ENCODE results near the gene LGALS13.

The LGALS13 gene

GRCh38 chr19:39602224-39602623, at the start of gene LGALS13:
Gene LGALS13 (plus strand): TSS chr19:39602524. CDS start chr19:39602569, 45 bp downstream.
- Histone ChIP-seq H3K36me3 (ENCODE audit: control insufficient read depth, insufficient read depth, low read length) (no peaks in the 10 kb centered on the region), H3K27me3 (ENCODE audit: control insufficient read depth, insufficient read depth, low read length) (peaks cover 3% of the 10 kb centered on the region), H3K4me1 (ENCODE audit: control insufficient read depth, insufficient read depth, low read length) (no peaks in the 10 kb centered on the region), H3K9ac (ENCODE audit: low read length) (no peak within 1 kb of the TSS), H3K27ac (ENCODE audit: low read depth, low read length) (no peak within 1 kb of the TSS), H3K4me3 (ENCODE audit: low read length) (no peak within 1 kb of the TSS)

- H3K4me3 ChIP-seq (ENCODE audit: low read length): no peak overlapping the region
- no peak overlapping the region for H3K9ac ChIP-seq (ENCODE audit: low read length)
- peaks cover 2% of the 10 kb centered on the region for H3K4me1 ChIP-seq (ENCODE audit: control insufficient read depth, insufficient read depth, low read length)
- H3K27me3 ChIP-seq (ENCODE audit: control insufficient read depth, insufficient read depth, low read length): no peaks in the 10 kb centered on the region
- no peak overlapping the region for H3K27ac ChIP-seq (ENCODE audit: low read depth, low read length)
- H3K36me3 ChIP-seq (ENCODE audit: control insufficient read depth, insufficient read depth, low read length): no peaks in the 10 kb centered on the region
Measured at GRCh38 chr19:39553082-39553652, 49.2 kb upstream of the LGALS13 start.

- no peak overlapping the region for H3K4me3 ChIP-seq (ENCODE audit: low read length)
- H3K27me3 ChIP-seq (ENCODE audit: control insufficient read depth, insufficient read depth, low read length): no peaks in the 10 kb centered on the region
- no peak overlapping the region for H3K9ac ChIP-seq (ENCODE audit: low read length)
- peaks cover 2% of the 10 kb centered on the region for H3K4me1 ChIP-seq (ENCODE audit: control insufficient read depth, insufficient read depth, low read length)
- H3K27ac ChIP-seq (ENCODE audit: low read depth, low read length): no peak overlapping the region
- no peaks in the 10 kb centered on the region for H3K36me3 ChIP-seq (ENCODE audit: control insufficient read depth, insufficient read depth, low read length)
Measured at GRCh38 chr19:39554701-39555311, 47.5 kb upstream of the LGALS13 start.

- no peak overlapping the region for H3K27ac ChIP-seq (ENCODE audit: low read depth, low read length)
Measured at GRCh38 chr19:39555883-39556282, 46.4 kb upstream of the LGALS13 start.

GRCh38 chr19:39557811-39558623, 44.3 kb upstream of the LGALS13 start:
- H3K9ac ChIP-seq (ENCODE audit: low read length): no peak overlapping the region
- H3K4me1 ChIP-seq (ENCODE audit: control insufficient read depth, insufficient read depth, low read length): peaks cover 2% of the 10 kb centered on the region
- no peak overlapping the region for H3K4me3 ChIP-seq (ENCODE audit: low read length)
- H3K36me3 ChIP-seq (ENCODE audit: control insufficient read depth, insufficient read depth, low read length): no peaks in the 10 kb centered on the region
- H3K27ac ChIP-seq (ENCODE audit: low read depth, low read length): no peak overlapping the region
- no peaks in the 10 kb centered on the region for H3K27me3 ChIP-seq (ENCODE audit: control insufficient read depth, insufficient read depth, low read length)

More at GRCh38 chr19:39555883-39556282, 46.4 kb upstream of the LGALS13 start:
- H3K36me3 ChIP-seq (ENCODE audit: control insufficient read depth, insufficient read depth, low read length): no peaks in the 10 kb centered on the region
- peaks cover 2% of the 10 kb centered on the region for H3K4me1 ChIP-seq (ENCODE audit: control insufficient read depth, insufficient read depth, low read length)
- H3K9ac ChIP-seq (ENCODE audit: low read length): no peak overlapping the region
- no peak overlapping the region for H3K4me3 ChIP-seq (ENCODE audit: low read length)
- no peaks in the 10 kb centered on the region for H3K27me3 ChIP-seq (ENCODE audit: control insufficient read depth, insufficient read depth, low read length)

GRCh38 chr19:39558624-39559117, 43.7 kb upstream of the LGALS13 start:
- no peak overlapping the region for H3K9ac ChIP-seq (ENCODE audit: low read length)
- no peak overlapping the region for H3K4me3 ChIP-seq (ENCODE audit: low read length)
- H3K27ac ChIP-seq (ENCODE audit: low read depth, low read length): no peak overlapping the region
- H3K27me3 ChIP-seq (ENCODE audit: control insufficient read depth, insufficient read depth, low read length): no peaks in the 10 kb centered on the region
- peaks cover 2% of the 10 kb centered on the region for H3K4me1 ChIP-seq (ENCODE audit: control insufficient read depth, insufficient read depth, low read length)
- no peaks in the 10 kb centered on the region for H3K36me3 ChIP-seq (ENCODE audit: control insufficient read depth, insufficient read depth, low read length)

GRCh38 chr19:39563408-39563807, 38.9 kb upstream of the LGALS13 start:
- Histone ChIP-seq H3K4me3 (ENCODE audit: low read length) (no peak overlapping the region), H3K4me1 (ENCODE audit: control insufficient read depth, insufficient read depth, low read length) (no peaks in the 10 kb centered on the region), H3K27ac (ENCODE audit: low read depth, low read length) (no peak overlapping the region), H3K27me3 (ENCODE audit: control insufficient read depth, insufficient read depth, low read length) (no peaks in the 10 kb centered on the region), H3K36me3 (ENCODE audit: control insufficient read depth, insufficient read depth, low read length) (no peaks in the 10 kb centered on the region), H3K9ac (ENCODE audit: low read length) (no peak overlapping the region)

- no peak overlapping the region for H3K27ac ChIP-seq (ENCODE audit: low read depth, low read length)
- no peaks in the 10 kb centered on the region for H3K27me3 ChIP-seq (ENCODE audit: control insufficient read depth, insufficient read depth, low read length)
- H3K9ac ChIP-seq (ENCODE audit: low read length): no peak overlapping the region
- H3K4me3 ChIP-seq (ENCODE audit: low read length): no peak overlapping the region
- no peaks in the 10 kb centered on the region for H3K36me3 ChIP-seq (ENCODE audit: control insufficient read depth, insufficient read depth, low read length)
- no peaks in the 10 kb centered on the region for H3K4me1 ChIP-seq (ENCODE audit: control insufficient read depth, insufficient read depth, low read length)
Measured at GRCh38 chr19:39566064-39566463, 36.3 kb upstream of the LGALS13 start.

- Histone ChIP-seq H3K27me3 (ENCODE audit: control insufficient read depth, insufficient read depth, low read length) (no peaks in the 10 kb centered on the region), H3K9ac (ENCODE audit: low read length) (no peak overlapping the region), H3K4me1 (ENCODE audit: control insufficient read depth, insufficient read depth, low read length) (no peaks in the 10 kb centered on the region), H3K27ac (ENCODE audit: low read depth, low read length) (no peak overlapping the region), H3K36me3 (ENCODE audit: control insufficient read depth, insufficient read depth, low read length) (no peaks in the 10 kb centered on the region), H3K4me3 (ENCODE audit: low read length) (no peak overlapping the region)
Measured at GRCh38 chr19:39568604-39569003, 33.7 kb upstream of the LGALS13 start.

GRCh38 chr19:39582442-39582841, 19.9 kb upstream of the LGALS13 start:
- no peak overlapping the region for H3K9ac ChIP-seq (ENCODE audit: low read length)
- no peaks in the 10 kb centered on the region for H3K27me3 ChIP-seq (ENCODE audit: control insufficient read depth, insufficient read depth, low read length)

GRCh38 chr19:39582891-39583625, 19.3 kb upstream of the LGALS13 start:
- Histone ChIP-seq H3K4me1 (ENCODE audit: control insufficient read depth, insufficient read depth, low read length) (no peaks in the 10 kb centered on the region), H3K4me3 (ENCODE audit: low read length) (no peak overlapping the region), H3K9ac (ENCODE audit: low read length) (no peak overlapping the region), H3K36me3 (ENCODE audit: control insufficient read depth, insufficient read depth, low read length) (no peaks in the 10 kb centered on the region), H3K27ac (ENCODE audit: low read depth, low read length) (no peak overlapping the region), H3K27me3 (ENCODE audit: control insufficient read depth, insufficient read depth, low read length) (no peaks in the 10 kb centered on the region)

More at GRCh38 chr19:39582442-39582841, 19.9 kb upstream of the LGALS13 start:
- Histone ChIP-seq H3K4me3 (ENCODE audit: low read length) (no peak overlapping the region), H3K27ac (ENCODE audit: low read depth, low read length) (no peak overlapping the region), H3K4me1 (ENCODE audit: control insufficient read depth, insufficient read depth, low read length) (no peaks in the 10 kb centered on the region), H3K36me3 (ENCODE audit: control insufficient read depth, insufficient read depth, low read length) (no peaks in the 10 kb centered on the region)

- Histone ChIP-seq H3K4me1 (ENCODE audit: control insufficient read depth, insufficient read depth, low read length) (no peaks in the 10 kb centered on the region), H3K27me3 (ENCODE audit: control insufficient read depth, insufficient read depth, low read length) (no peaks in the 10 kb centered on the region)
Measured at GRCh38 chr19:39587496-39587895, 14.8 kb upstream of the LGALS13 start.

More at GRCh38 chr19:39587496-39587895, 14.8 kb upstream of the LGALS13 start:
- H3K4me3 ChIP-seq (ENCODE audit: low read length): no peak overlapping the region
- H3K9ac ChIP-seq (ENCODE audit: low read length): no peak overlapping the region
- H3K27ac ChIP-seq (ENCODE audit: low read depth, low read length): no peak overlapping the region
- H3K36me3 ChIP-seq (ENCODE audit: control insufficient read depth, insufficient read depth, low read length): no peaks in the 10 kb centered on the region

Measured in rectal smooth muscle tissue (tissue), 1 donor.